ENCODE results near the gene NTM. TPM values are rescaled to one million over a fixed set of nuclear protein-coding genes. Genes with fewer than 3 reads are reported as not detected.

The NTM gene
- total RNA-seq, 2 donors from 2014 or later, result 0.26 to 3.6 TPM

GRCh38 chr11:131816051-131816450, 445.6 kb downstream of the NTM start:
- ATAC-seq, result no peak

GRCh38 chr11:131817687-131818188, 447.3 kb downstream of the NTM start:
- Histone ChIP-seq H3K4me3 (no peak overlapping the region), H3K27ac (no peak overlapping the region), H3K36me3 (replicated peaks in 1 of 2; ENCODE audit: insufficient read depth in 1 of 2, low read depth in 2 of 2) (no peaks in the 10 kb centered on the region), H3K9me3 (no peaks in the 10 kb centered on the region), H3K27me3 (no peaks in the 10 kb centered on the region), H3K4me1 (no peaks in the 10 kb centered on the region)
- intact Hi-C loops (cut with DNase I), result no loop called here
- WGBS, 2 donors, result 73 to 84% methylated on average over 6 of the region's 6 CpGs
- TF ChIP-seq CTCF (IDR thresholded peaks at IDR 0.05) (no peak), POLR2A (IDR thresholded peaks at IDR 0.05) (no peak)
- DNase-seq (no peak), ATAC-seq (no peak)

More at GRCh38 chr11:131816051-131816450, 445.6 kb downstream of the NTM start:
- no peak for TF ChIP-seq CTCF (IDR thresholded peaks at IDR 0.05)
- TF ChIP-seq POLR2A (IDR thresholded peaks at IDR 0.05), result no peak
- no peak for DNase-seq
- Histone ChIP-seq H3K27ac (no peak overlapping the region), H3K4me3 (no peak overlapping the region), H3K27me3 (no peaks in the 10 kb centered on the region), H3K4me1 (no peaks in the 10 kb centered on the region), H3K36me3 (replicated peaks in 1 of 2; ENCODE audit: insufficient read depth in 1 of 2, low read depth in 2 of 2) (no peaks in the 10 kb centered on the region), H3K9me3 (no peaks in the 10 kb centered on the region)
- WGBS, 2 donors, result 69% methylated on average over 5 of the region's 5 CpGs
- intact Hi-C loops (cut with DNase I), result no loop called here

- Histone ChIP-seq H3K27me3 (no peaks in the 10 kb centered on the region), H3K27ac (no peak overlapping the region), H3K4me3 (no peak overlapping the region), H3K36me3 (replicated peaks in 1 of 2; ENCODE audit: insufficient read depth in 1 of 2, low read depth in 2 of 2) (no peaks in the 10 kb centered on the region), H3K4me1 (no peaks in the 10 kb centered on the region), H3K9me3 (no peaks in the 10 kb centered on the region)
- ATAC-seq, result no peak
- TF ChIP-seq POLR2A (IDR thresholded peaks at IDR 0.05), result no peak
- no peak for TF ChIP-seq CTCF (IDR thresholded peaks at IDR 0.05)
- no peak for DNase-seq
- intact Hi-C loops (cut with DNase I), result no loop called here
- 76 to 87% methylated on average over 10 of the region's 10 CpGs for WGBS, 2 donors
These were observed 449.4 kb downstream of the NTM start for GRCh38 chr11:131819865-131820264.

GRCh38 chr11:131822506-131822905, 452.1 kb downstream of the NTM start:
- DNase-seq (no peak), ATAC-seq (no peak)
- Histone ChIP-seq H3K9me3 (no peaks in the 10 kb centered on the region), H3K27ac (no peak overlapping the region), H3K4me3 (no peak overlapping the region), H3K27me3 (no peaks in the 10 kb centered on the region), H3K36me3 (replicated peaks in 1 of 2; ENCODE audit: insufficient read depth in 1 of 2, low read depth in 2 of 2) (no peaks in the 10 kb centered on the region), H3K4me1 (no peaks in the 10 kb centered on the region)
- intact Hi-C loops (cut with DNase I), result no loop called here
- no peak for TF ChIP-seq CTCF (IDR thresholded peaks at IDR 0.05)
- no peak for TF ChIP-seq POLR2A (IDR thresholded peaks at IDR 0.05)
- 21 to 31% methylated on average over 6 of the region's 6 CpGs for WGBS, 2 donors

- Histone ChIP-seq H3K4me1 (no peaks in the 10 kb centered on the region), H3K4me3 (no peak overlapping the region), H3K27me3 (no peaks in the 10 kb centered on the region), H3K9me3 (no peaks in the 10 kb centered on the region), H3K27ac (no peak overlapping the region), H3K36me3 (replicated peaks in 1 of 2; ENCODE audit: insufficient read depth in 1 of 2, low read depth in 2 of 2) (no peaks in the 10 kb centered on the region)
- WGBS, 2 donors, result 45 to 55% methylated on average over 2 of the region's 2 CpGs
- DNase-seq (no peak), ATAC-seq (no peak)
- TF ChIP-seq POLR2A (IDR thresholded peaks at IDR 0.05) (no peak), CTCF (IDR thresholded peaks at IDR 0.05) (no peak)
- intact Hi-C loops (cut with DNase I), result no loop called here
These were observed 453.4 kb downstream of the NTM start for GRCh38 chr11:131823772-131824171.
